Neuron (in vitro differentiated cells): ENCODE measurements around the gene ABCB1.

ENCODE experiments used
- H2AFZ ChIP-seq: one replicate; pipeline ENCODE4 v1.6.1; 2013; ENCODE audit warnings: low read depth, mild to moderate bottlenecking, inconsistent platforms, low read length, moderate library complexity
- H3K27me3 ChIP-seq: one replicate; pipeline ENCODE4 v1.6.1; 2013; ENCODE audit warnings: low read length; ENCODE audit not compliant: insufficient read depth
- H3K36me3 ChIP-seq: one replicate; pipeline ENCODE4 v1.6.1; 2013; ENCODE audit warnings: low read length; ENCODE audit not compliant: insufficient read depth
- H3K4me1 ChIP-seq: one replicate; pipeline ENCODE4 v1.6.1; 2013; ENCODE audit warnings: low read length; ENCODE audit not compliant: insufficient read depth
- H3K4me3 ChIP-seq: 2 replicates; pipeline ENCODE4 v1.5.1; 2013; ENCODE audit warnings: mild to moderate bottlenecking, low read length, moderate library complexity
- H3K9me3 ChIP-seq: one replicate; pipeline ENCODE4 v1.6.1; 2013; ENCODE audit warnings: low read length

The ABCB1 gene

DNA sequence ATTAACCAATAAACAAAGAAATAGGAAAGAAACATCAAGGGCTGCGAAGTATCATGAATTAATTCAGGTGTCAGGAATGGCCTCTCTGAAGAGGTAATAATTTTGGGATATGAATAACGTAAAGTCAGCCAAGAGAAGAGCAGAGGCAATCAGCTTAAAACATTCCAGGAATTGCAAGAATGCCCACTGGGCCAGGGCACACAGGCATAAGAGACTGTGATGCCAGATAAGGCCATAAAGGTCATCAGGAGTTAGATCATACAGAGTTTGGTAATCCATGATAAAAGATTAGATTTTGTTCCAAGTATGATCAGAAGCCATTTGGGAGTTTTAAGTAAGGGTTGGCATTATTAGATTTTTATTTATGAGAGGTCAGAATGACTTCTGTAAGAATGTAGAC, 72.0 kb downstream of the ABCB1 start:
- H3K4me3 ChIP-seq = no peak overlapping the region
- H2AFZ ChIP-seq = no peak overlapping the region
- H3K4me1 ChIP-seq = no peaks in the 10 kb centered on the region
- no peaks in the 10 kb centered on the region for H3K36me3 ChIP-seq
- H3K27me3 ChIP-seq = no peaks in the 10 kb centered on the region
- no peaks in the 10 kb centered on the region for H3K9me3 ChIP-seq

DNA sequence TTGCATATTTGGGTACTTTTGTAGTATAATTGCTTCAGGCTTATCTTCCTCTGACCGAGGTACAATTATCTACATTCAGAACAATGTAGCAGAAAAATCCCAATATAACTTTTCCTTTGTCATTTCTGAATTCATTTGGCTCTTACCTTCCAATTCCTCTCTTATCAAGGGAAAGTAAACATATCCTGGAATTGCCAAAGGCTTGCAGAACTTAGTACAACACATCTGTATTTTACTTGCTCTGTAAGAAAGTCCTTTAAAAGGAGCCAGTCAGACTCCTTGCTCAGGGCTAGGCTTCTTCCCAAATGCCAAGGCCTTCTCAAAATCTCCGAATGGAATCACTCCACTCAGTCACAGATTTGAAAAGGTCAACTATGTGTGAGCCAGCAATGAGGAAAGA, 81.9 kb downstream of the ABCB1 start:
- no peaks in the 10 kb centered on the region for H3K9me3 ChIP-seq
- H3K36me3 ChIP-seq = no peaks in the 10 kb centered on the region
- H2AFZ ChIP-seq = no peak overlapping the region
- H3K4me1 ChIP-seq = peaks cover 3% of the 10 kb centered on the region
- no peak overlapping the region for H3K4me3 ChIP-seq
- H3K27me3 ChIP-seq = no peaks in the 10 kb centered on the region

DNA sequence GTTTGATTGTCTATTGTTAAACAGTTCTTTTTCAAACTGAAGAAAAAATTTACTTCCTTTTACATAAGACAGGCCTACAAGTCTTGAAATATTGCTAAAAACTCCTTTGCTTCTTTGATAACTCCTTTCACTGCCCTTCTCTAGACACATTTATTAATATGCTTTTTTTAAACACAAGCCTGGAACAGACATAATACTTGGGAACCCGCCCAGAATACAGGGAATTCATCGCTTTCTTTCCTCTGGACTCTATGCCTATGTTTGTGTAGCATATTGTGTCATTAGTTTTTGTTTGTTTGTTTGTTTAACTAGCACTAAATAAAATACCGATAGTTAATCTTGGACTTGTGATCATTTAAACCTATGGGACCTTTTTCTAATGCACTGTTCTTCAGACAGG, 82.8 kb downstream of the ABCB1 start:
- H3K9me3 ChIP-seq = no peaks in the 10 kb centered on the region
- peaks cover 6% of the 10 kb centered on the region for H3K4me1 ChIP-seq
- H3K4me3 ChIP-seq = no peak overlapping the region
- no peak overlapping the region for H2AFZ ChIP-seq
- no peaks in the 10 kb centered on the region for H3K27me3 ChIP-seq
- no peaks in the 10 kb centered on the region for H3K36me3 ChIP-seq

DNA sequence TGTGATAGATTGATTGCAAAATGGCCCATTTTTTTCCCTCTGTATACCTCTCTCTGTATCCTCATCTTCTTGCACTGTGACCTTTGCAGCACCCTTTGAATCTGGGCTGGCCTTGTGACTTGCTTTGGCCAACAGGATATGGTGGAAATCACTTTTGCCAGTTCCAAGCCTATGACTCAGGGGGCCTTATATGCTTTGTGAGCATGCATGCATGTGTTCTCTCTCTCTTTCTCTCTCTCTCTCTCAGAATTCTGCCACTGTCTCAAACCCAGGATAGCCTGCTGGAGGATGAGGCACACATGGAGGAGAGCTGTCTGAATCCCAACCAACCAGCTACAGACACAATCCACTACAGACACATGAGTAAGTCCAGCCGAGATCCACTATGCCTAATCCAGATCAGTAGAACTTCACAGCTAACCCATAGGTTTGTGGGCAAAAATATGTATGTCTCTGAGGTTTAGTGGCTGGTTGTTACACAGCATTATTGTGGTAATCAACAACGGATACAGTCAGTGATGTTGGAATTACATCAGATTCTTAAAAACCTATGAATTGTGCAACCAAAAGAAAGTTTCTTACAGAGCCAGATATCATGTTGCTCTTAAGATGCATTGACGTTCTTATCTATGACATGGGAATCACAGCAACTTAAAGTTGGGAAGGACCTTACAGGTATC, 83.4 kb downstream of the ABCB1 start:
- Histone ChIP-seq H3K36me3 (no peaks in the 10 kb centered on the region), H3K9me3 (no peaks in the 10 kb centered on the region), H3K4me3 (no peak overlapping the region), H3K4me1 (peaks cover 6% of the 10 kb centered on the region), H2AFZ (no peak overlapping the region), H3K27me3 (no peaks in the 10 kb centered on the region)

DNA sequence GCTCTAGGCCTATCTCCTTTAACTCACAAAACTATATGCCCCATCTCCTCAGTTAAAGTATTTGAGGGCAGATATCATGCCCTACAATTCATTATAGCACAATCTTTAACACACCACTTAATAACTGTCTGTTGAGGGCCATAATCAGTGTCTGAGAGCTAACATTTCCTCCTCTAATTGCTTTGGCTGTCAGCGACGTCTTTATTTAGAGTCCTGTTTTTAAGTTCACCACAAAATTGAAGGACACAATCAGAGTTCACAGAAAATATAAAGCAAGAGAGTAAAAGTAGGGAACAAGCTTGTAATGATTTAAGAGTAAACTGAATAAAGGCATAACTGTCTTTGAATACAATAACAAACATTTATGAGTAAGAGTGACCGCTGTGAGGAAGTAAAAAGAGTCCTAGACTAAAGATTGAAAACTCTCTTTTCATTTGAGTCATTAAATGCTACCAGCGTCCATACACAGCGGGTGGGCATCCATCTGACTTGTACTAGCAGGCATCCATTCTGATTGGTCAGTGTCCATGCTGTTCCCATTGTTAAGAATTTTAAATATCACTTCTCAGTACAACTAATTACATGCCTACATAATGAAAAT, 86.8 kb downstream of the ABCB1 start:
- Histone ChIP-seq H3K4me3 (no peak overlapping the region), H2AFZ (no peak overlapping the region), H3K36me3 (no peaks in the 10 kb centered on the region), H3K9me3 (no peaks in the 10 kb centered on the region), H3K27me3 (no peaks in the 10 kb centered on the region), H3K4me1 (peaks cover 18% of the 10 kb centered on the region)

DNA sequence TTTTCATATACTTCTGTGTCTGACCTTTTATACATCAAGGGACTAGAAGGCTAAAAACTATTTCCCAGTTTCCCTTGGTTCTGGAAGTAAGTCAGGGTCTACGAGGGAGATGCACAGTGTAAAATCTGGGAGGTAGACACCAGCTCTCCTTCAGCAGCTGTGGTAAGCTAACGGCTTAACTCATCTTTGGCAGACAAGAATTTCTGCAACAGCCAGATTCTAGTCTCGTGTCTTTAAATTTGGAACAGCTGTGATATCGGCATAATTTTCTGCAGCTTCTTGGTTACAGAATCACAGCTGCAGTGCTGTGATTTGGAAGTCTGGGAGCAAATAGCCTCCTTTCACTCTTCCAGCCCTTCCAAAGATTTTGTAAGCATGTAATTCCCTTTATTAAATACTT, 87.8 kb downstream of the ABCB1 start:
- Histone ChIP-seq H3K9me3 (no peaks in the 10 kb centered on the region), H3K27me3 (no peaks in the 10 kb centered on the region), H3K4me1 (peaks cover 18% of the 10 kb centered on the region), H3K36me3 (no peaks in the 10 kb centered on the region), H3K4me3 (no peak overlapping the region), H2AFZ (no peak overlapping the region)

DNA sequence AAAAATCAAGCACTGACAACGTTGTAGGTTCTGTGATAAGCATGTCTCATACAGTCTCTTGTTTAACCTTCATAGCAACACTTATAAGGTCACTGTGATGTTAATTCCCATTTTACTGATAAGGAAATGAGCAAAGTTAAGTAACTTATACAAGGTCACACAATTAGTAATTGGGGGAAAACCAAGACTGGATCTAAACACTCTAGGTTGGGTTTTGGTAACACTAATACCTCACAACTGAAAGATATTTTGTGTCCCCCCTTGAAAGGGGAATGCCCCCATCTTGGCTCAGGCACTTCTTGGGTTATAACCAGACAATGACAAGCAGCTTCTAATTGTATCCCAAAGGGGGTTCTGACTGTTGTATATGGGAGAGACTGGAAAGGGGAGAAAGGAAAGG, 89.2 kb downstream of the ABCB1 start:
- Histone ChIP-seq H3K9me3 (no peaks in the 10 kb centered on the region), H3K4me1 (peaks cover 18% of the 10 kb centered on the region), H3K27me3 (no peaks in the 10 kb centered on the region), H3K36me3 (no peaks in the 10 kb centered on the region), H2AFZ (no peak overlapping the region), H3K4me3 (no peak overlapping the region)

DNA sequence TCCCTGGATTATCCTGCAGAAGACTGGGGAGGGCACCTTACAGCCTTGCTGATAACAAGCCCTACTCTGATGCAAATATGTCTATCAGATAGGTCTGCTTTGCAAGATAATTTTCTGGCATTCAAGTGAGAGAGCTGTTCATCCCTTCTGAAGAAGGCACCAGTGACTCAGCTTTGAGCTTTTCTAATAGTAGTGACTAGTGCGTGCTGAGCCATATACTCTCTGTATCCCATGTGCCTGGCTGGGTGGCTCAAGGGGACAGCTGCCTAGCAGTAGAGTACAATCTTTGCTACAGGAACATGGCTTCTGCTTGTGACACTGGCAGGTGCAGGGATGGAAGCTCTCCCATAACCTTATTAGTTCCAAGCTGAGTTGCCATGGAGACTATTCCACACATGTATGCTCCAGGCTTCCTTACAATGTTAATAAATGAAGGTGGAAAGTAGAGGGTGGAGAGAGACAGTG, 90.2 kb downstream of the ABCB1 start:
- Histone ChIP-seq H3K4me1 (peaks cover 18% of the 10 kb centered on the region), H3K4me3 (no peak overlapping the region), H2AFZ (no peak overlapping the region), H3K36me3 (no peaks in the 10 kb centered on the region), H3K27me3 (no peaks in the 10 kb centered on the region), H3K9me3 (no peaks in the 10 kb centered on the region)

DNA sequence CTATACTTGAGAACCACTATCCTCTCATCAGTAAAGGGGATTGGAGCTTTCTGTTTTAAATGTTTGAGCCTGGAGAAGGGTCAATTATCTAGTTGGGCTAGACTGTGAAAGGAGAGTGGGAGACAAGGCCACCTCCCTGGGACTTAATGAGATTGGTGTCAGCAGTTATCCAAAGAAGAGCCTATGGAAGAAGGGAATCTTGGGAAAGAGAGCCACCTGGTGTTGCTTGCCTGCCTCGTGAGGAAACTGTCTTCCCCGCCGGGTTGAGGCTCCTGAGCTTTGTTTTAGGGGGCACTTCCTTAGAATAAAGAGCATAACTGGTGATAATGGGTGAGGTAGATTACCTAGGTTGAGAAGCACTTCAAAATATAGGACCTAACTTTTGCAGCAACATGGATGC, 93.2 kb downstream of the ABCB1 start:
- Histone ChIP-seq H3K36me3 (no peaks in the 10 kb centered on the region), H3K9me3 (no peaks in the 10 kb centered on the region), H3K4me1 (peaks cover 12% of the 10 kb centered on the region), H3K4me3 (no peak overlapping the region), H2AFZ (no peak overlapping the region), H3K27me3 (no peaks in the 10 kb centered on the region)

DNA sequence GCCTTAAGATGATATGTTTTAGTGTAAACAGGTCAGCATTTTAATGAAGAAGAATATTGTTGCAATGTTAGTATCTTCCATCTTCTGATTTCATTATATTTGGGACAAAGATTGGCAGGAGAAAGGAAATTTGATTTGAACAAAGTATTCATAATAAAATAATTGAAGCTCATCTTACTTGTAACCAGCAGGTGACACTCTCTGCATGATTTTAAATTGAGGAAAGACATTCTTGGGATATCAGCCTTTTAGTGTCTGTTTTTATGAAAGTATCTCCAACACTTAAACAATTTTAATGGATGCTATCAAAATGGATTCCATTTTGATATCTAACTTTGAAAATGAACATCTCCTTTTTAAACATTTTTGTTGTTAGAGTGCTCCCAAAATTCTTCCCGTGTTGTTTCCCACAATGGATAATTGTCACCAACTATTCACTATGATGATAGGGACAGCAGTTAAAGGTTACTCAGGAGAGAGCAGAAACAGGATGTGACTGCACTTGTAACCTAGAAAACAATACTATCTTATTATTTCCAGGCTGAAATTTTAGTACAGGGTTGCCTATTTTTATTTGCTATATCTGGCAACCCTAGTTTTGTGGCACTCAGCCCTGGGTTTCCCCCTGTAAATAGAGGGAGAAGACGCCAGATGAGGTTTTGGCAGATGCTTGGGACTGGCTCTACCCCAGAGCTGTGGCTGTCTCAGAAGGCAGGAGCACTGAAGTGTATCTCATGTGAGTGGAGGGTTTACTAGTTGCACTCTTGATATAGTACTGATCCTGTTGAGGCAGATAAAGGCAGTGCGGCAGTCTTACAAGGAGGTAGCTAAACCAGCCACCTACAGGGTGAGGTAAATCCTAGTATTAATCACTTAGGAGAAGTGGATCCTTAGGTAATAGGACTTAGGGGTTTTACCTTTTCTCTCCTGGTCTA, 94.2 kb downstream of the ABCB1 start:
- H3K36me3 ChIP-seq = no peaks in the 10 kb centered on the region
- H3K9me3 ChIP-seq = no peaks in the 10 kb centered on the region

DNA sequence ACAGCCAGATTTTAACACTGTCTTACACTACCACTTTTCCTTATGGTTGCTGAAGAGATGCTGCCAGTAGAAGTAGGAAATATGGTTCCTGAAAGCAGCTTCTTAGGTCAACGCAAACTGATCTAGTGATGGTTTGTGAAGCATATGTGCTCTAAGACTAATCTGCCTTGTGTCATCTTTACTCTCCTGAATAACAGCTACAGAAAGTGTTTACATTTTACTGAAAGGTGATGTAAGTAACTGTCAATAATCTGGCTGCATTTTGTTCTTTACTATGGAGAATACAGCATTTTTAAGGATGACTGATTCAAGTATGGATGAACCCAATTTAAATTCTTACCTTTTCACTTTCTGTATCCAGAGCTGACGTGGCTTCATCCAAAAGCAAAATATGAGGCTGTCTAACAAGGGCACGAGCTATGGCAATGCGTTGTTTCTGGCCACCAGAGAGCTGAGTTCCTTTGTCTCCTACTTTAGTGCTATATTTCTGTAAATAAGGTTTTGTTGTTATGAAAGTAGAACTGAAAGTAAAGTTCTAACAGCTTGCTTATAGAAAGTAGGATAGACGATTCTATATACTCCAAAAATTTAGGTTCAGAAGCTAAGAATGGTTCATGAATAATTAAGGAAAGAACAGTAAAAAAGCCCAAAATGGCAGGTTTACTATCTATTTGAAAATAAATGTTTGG, 95.0 kb downstream of the ABCB1 start:
- Histone ChIP-seq H3K27me3 (no peaks in the 10 kb centered on the region), H3K4me3 (no peak overlapping the region), H3K4me1 (peaks cover 6% of the 10 kb centered on the region), H2AFZ (peak overlapping the region; percentile 51), H3K36me3 (no peaks in the 10 kb centered on the region), H3K9me3 (no peaks in the 10 kb centered on the region)

More for the DNA sequence above, 94.2 kb downstream of the ABCB1 start:
- Histone ChIP-seq H2AFZ (peak overlapping the region; percentile 51), H3K4me3 (no peak overlapping the region), H3K27me3 (no peaks in the 10 kb centered on the region), H3K4me1 (peaks cover 12% of the 10 kb centered on the region)

DNA sequence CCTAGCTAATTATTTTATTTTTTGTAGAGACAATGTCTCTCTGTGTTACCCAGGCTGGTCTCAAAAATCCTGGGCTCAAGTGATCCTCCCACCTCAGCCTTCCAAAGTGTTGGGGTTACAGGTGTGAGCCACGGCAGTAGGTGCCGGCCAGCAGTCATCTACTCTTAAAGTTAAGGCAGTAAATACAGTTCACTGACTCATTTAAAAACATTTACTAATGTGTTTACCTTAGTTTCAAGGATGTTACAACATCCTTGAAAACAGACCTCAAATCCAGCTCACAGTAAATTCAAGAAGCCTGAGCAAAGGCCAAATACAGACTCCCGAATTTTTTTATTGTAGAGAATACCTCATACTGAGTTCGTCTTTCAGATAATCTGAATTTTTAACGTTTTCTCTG, 95.6 kb downstream of the ABCB1 start:
- Histone ChIP-seq H2AFZ (no peak overlapping the region), H3K36me3 (no peaks in the 10 kb centered on the region), H3K27me3 (no peaks in the 10 kb centered on the region), H3K4me3 (no peak overlapping the region), H3K9me3 (no peaks in the 10 kb centered on the region), H3K4me1 (peaks cover under 1% of the 10 kb centered on the region)

DNA sequence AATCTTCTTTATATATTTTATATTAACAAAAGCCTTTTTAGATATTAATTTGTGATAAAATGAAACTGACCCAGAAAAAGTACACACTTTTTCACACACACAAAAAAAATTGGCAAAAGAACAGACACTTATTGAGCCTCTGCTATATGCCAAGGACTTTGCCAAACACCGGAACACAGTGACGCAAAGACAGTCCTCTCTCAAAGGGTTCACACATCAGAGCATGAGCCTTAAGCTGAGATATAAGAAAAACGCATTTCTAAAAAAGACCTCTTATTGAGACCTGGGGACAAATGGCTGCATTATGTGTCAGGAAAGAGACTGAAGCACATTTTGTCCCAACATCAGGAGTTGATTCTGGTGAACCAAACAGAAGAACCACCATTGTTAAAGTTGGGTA, 101.2 kb downstream of the ABCB1 start:
- H3K27me3 ChIP-seq = no peaks in the 10 kb centered on the region
- H3K36me3 ChIP-seq = no peaks in the 10 kb centered on the region
- H3K4me1 ChIP-seq = no peaks in the 10 kb centered on the region
- no peak overlapping the region for H3K4me3 ChIP-seq
- no peak overlapping the region for H2AFZ ChIP-seq
- no peaks in the 10 kb centered on the region for H3K9me3 ChIP-seq
